ENCODE measurements around the gene SIGLEC7. TPM values are rescaled to one million over a fixed set of nuclear protein-coding genes. Genes with fewer than 3 reads are reported as not detected.

Gene SIGLEC7
- 1 to 10 TPM; 1.1 to 3.0 (median 1.9) TPM for total RNA-seq
- polyA plus RNA-seq: 1 to 10 TPM; 1.8 to 8.3 (median 3.1) TPM

- intact Hi-C loops (cut with DNase I): no loop called here
- DNase-seq: no peak
- no peak within 1 kb of the TSS for H3K4me3 ChIP-seq
Observed at GRCh38 chr19:51142119-51142518, at the start of gene SIGLEC7. Gene SIGLEC7, plus strand, starts transcription at chr19:51142301. Its CDS starts 69 bp downstream, at chr19:51142370.

GRCh38 chr19:51093101-51093500, 49.0 kb upstream of the SIGLEC7 start:
- Histone ChIP-seq H3K36me3 (no peaks in the 10 kb centered on the region), H3K4me1 (peaks cover 0 to 6% (median 2%) of the 10 kb centered on the region in 4 donors), H3K27me3 (no peaks in the 10 kb centered on the region), H3K27ac (no peak overlapping the region), H3K9me3 (no peaks in the 10 kb centered on the region), H3K4me3 (no peak overlapping the region)
- 52 to 72% methylated on average over 8 of the region's 8 CpGs for WGBS, 2 donors
- intact Hi-C loops (cut with DNase I): no loop called here
- peak; percentile 48 for DNase-seq
- TF ChIP-seq POLR2A (IDR thresholded peaks at IDR 0.05) (no peak), CTCF (IDR thresholded peaks at IDR 0.05) (no peak), POLR2AphosphoS5 (IDR thresholded peaks at IDR 0.05) (no peak), EP300 (IDR thresholded peaks at IDR 0.05) (no peak)

More at GRCh38 chr19:51142119-51142518, at the start of gene SIGLEC7:
- H3K36me3 ChIP-seq: no peaks in the 10 kb centered on the region
- no peaks in the 10 kb centered on the region for H3K9me3 ChIP-seq
- H3K27me3 ChIP-seq: peaks cover 0 to 44% (median 5%) of the 10 kb centered on the region in 3 donors
- 72 to 75% methylated on average over 14 of the region's 14 CpGs for WGBS, 2 donors
- peak within 1 kb of the TSS; percentile 9 to 45 (median 20) for H3K27ac ChIP-seq
- no peaks in the 10 kb centered on the region for H3K4me1 ChIP-seq
- no peak for TF ChIP-seq EP300 (IDR thresholded peaks at IDR 0.05)
- no peak for TF ChIP-seq POLR2A (IDR thresholded peaks at IDR 0.05)
- TF ChIP-seq POLR2AphosphoS5 (IDR thresholded peaks at IDR 0.05): peak in 2 of 4 donors; percentile 21 to 38
- TF ChIP-seq CTCF (IDR thresholded peaks at IDR 0.05): no peak

GRCh38 chr19:51093510-51094345, 48.4 kb upstream of the SIGLEC7 start:
- WGBS, 2 donors: 78 to 80% methylated on average over 22 of the region's 22 CpGs
- Histone ChIP-seq H3K36me3 (no peaks in the 10 kb centered on the region), H3K9me3 (no peaks in the 10 kb centered on the region), H3K27me3 (no peaks in the 10 kb centered on the region), H3K4me3 (no peak overlapping the region), H3K4me1 (peaks cover 0 to 10% (median 5%) of the 10 kb centered on the region in 4 donors), H3K27ac (no peak overlapping the region)
- intact Hi-C loops (cut with DNase I): no loop called here
- no peak for DNase-seq
- no peak for TF ChIP-seq EP300 (IDR thresholded peaks at IDR 0.05)
- no peak for TF ChIP-seq POLR2A (IDR thresholded peaks at IDR 0.05)
- no peak for TF ChIP-seq POLR2AphosphoS5 (IDR thresholded peaks at IDR 0.05)
- no peak for TF ChIP-seq CTCF (IDR thresholded peaks at IDR 0.05)

- no peak for DNase-seq
- no peaks in the 10 kb centered on the region for H3K27me3 ChIP-seq
- WGBS, 2 donors: 27 to 36% methylated on average over 15 of the region's 15 CpGs
- intact Hi-C loops (cut with DNase I): no loop called here
- H3K36me3 ChIP-seq: no peaks in the 10 kb centered on the region
- H3K4me3 ChIP-seq: no peak overlapping the region
- H3K4me1 ChIP-seq: peaks cover 0 to 18% (median 13%) of the 10 kb centered on the region in 4 donors
- no peak overlapping the region for H3K27ac ChIP-seq
- TF ChIP-seq CTCF (IDR thresholded peaks at IDR 0.05) (peak in 2 of 4 experiments; percentile 24 to 68), POLR2A (IDR thresholded peaks at IDR 0.05) (no peak)
- H3K9me3 ChIP-seq: no peaks in the 10 kb centered on the region
Observed at GRCh38 chr19:51094696-51095279, 47.3 kb upstream of the SIGLEC7 start.
